GM21529 (cell line): ENCODE data around the gene IKZF2.

Experiments used
- ATAC-seq: cut with Tn5 transposase; IDR thresholded peaks from one replicate; pipeline ENCODE4 v1.9.1; 2021; ENCODE audit not compliant: unreplicated experiment

Gene IKZF2

DNA sequence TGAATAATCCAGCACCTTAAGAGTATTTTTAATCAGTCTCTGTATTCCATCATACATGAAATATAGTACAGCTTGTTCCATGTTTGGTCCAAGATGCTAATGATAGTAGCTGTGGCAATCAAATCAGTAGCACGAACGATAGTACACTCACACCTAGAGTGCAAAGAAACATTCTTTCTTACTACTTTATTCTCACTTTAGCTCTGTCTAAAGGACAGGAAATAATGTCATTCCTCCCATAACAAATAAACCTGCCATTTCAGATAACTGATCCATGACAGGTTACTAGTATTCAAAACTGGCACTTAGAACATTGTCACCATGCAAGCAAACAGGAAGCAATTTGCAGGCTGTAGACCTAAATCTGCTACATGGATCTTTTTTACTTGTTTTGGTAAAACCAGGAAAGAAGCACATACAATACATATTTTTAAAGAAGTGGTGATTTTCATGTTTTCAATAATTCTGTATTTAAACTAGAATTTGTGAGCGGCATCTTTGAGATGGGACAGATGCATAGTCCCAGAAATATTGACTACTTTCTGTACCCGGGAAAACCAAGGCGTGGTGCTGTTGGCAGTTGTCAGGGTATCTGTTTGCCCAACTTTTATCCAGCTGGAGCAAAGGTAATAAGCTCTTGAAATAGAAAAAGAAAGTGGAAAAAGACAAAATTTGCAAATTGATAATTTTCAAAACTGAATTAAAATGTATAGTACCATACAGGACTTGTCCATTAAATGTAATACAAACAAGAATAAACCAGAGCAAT, 49.5 kb downstream of the IKZF2 start:
- no peak for ATAC-seq

DNA sequence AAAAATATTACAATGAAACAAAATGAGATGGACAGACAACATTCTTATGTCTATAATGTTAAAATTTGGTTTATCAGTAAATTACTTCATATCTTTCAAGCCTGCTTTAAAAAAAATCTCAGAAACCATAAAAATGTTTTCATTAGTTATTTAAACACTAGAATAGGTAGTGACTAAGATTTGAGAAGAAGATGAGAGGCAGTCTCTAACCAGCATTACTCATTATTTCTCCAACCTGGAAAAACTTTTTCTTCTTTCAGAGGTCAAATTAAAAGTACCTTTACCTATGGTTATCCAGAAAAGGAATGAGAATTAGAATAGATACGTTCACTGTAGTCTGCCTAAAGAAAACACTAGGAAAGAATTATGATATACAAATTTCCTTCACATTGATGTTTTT, 50.3 kb downstream of the IKZF2 start:
- ATAC-seq, result no peak

DNA sequence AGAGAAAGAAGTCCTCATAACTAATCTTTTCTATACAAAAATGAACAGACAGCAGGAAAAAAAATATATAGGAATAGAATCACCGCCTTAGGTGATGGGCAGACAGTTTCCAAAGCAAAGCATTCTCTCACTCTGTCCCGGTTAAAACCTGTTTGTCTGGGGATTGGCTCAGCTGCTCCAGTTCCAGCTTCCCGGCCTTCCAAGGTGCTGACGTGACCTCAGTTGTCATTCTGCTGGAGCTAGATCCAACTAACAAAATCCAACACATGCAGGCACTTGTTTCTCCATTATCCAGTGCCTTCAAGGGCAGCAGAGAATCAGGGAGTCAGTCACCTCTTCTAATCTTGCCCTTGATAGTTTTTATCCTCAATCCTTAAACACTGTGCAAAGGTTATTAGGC, 52.8 kb downstream of the IKZF2 start:
- no peak for ATAC-seq

DNA sequence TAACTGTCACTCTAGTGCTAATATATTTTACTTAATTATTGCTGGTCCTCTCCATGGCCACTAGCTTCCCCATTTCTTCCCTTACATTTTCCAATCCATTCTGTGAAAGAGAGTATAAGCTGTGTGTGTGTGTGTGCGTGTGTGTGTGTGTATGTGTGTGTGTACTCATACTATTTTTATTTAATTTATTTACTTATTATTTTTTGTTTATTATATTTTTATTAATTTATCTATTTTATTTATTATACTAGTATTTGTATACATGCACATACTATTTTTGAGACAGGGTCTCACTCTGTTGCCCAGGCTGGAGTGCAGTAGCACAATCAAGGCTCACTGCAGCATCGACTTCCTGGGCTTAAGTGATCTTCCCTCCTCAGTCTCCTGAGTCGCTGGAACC, 59.6 kb downstream of the IKZF2 start:
- no peak for ATAC-seq

DNA sequence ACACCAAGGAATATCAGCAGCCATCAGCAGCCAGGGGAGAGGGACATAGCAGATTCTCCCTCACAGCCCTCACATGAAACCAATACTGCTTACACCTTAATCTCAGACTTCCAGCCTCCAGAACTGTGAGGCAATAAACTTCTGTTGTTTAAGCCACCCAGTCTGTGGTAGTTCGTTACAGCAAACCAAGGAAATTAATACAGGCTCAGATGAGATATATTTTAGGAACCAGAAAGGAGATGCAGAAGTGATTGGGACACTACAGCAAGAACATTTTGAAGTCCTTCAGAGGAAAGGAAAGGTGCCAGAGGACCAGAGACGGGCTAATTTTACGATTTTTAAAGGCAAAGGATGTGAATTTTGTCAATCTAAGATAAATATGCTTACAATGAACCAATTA, 60.6 kb downstream of the IKZF2 start:
- ATAC-seq, result no peak

DNA sequence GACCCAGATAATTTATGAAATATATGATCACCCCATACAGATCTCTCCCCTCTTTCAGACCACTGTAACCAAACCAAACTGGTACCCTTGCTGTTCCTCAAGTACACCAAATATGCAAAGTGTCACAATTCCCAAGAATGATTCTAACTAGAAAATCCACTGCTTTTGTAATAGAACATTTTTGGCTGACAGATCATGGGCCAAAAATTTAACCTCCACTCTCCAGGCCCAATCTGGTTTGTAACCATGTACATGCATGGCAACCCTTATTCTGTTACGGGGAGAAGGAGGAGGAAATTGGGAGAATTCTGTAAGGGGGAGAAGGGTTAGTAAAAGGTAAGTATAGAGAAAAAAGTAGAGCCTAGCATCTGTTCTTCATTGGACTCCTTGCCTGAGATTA, 62.0 kb downstream of the IKZF2 start:
- no peak for ATAC-seq

DNA sequence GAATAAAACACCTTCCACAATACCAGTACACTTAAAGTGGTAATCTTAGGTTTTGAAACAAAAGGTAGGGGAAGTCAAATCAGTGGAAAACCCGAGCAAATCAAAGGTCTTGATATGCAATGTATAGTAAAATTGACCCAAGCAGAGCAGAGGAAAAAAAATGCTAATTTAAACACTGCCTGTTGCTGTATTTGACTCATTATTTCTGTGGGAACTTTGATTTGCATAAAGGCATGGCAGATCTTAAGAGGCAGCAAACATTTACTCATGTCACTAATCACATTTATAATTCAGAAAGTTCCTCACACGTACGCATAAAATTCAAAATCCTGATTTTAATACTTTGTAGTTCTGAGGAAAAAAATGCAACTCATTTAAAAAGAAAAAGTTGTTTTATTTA, 64.4 kb downstream of the IKZF2 start:
- peak; percentile 61 for ATAC-seq

DNA sequence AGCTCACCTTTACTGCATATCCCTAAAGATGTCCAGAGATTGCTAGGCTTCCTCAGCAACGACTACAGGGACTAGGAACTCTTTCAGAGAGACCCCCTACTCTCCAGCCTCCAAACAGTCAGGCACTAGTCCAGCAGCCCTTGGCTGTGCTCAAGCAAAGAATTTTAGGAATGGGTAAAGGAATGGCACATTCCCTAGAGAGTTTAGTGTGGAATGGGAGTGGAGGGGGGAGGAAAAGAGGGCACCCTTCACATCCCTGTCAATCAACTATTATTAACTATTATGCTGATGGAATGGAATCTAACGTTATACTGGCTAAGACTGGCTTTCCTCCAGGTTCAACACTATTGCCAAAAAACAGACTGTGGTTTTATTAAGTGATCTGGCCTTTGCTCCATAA, 64.8 kb downstream of the IKZF2 start:
- no peak for ATAC-seq

DNA sequence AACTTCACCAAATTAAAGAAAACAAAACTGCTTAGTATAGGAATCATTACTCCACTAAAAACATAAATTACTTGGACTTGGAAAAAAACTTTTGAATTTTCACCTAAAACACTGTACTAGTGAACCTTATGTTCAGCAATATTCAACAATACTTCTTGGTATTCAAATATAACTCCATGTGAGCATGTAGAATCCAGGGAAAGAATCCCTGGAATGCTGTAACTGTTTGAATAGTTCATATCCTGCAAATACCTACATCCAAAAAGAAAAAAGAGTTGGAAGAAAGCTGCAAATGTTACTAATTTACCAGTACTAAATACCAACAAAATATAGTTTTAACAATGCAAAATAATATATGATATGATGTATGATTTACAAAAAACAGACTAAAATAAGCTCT, 65.4 kb downstream of the IKZF2 start:
- ATAC-seq, result no peak

DNA sequence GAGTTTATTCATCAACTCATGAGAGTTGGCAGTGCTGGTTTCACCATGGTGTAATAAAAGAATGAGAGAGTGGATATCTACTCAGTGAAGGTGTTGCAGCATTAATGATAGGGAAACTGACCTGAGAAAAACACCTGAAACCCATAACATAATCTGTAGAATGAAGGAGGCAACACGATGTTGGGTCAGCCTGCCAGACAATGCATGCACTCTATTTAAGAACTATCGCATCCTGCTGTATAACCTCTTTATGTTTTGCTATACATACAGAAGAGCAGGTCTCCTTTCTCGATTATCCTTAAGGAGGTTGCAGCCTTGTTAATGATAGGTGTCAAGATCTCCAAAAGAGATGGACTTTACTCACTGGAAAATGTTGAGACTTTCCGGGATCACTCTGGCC, 65.9 kb downstream of the IKZF2 start:
- ATAC-seq, result no peak

DNA sequence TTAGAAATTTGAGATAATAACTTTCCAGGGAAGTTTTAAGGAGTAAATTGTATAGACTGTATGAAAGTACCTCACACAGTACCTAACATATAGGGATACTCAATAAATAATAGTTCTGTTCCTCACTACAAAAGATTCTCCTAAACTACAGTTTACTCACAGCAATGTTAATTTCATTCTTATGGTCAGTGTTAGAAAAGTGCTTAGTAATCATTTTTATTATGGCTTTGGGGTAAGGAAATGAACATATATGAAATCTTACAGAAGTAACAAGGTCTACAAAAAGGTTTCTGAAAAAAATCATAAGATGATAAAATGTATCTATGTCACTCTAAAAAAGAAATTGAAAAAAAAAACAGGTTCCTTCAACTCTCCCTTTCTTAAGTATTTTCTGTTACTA, 67.2 kb downstream of the IKZF2 start:
- ATAC-seq, result no peak

DNA sequence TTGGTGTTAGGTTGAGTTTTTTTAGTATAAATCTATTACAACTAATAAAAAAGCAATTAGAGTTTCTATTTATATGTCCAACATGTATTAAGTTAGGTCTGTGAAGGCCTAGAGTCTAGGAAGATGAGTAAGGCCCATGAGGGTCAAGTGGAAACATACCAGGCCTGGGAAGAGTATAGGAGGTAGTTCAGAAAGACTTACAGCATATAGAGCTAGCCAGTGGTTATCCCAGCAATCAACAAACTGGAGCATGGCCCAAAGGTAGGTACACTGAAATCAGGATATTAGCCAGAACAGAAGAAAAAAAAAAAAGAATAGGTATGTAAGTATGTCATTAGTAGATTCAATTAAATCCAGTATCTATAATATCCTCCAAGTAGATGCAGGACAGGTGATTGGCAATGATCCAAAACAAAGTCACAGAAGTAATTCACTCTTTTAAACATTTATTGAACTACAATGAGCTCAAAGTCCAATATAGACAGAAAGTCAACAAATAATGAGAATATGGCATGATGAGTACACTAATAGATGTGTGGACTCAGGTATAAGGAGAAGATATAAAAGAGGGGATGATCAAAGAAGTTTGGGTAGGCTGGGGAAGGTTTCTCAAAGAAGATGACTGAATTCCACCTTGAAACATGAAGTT, 70.3 kb downstream of the IKZF2 start:
- ATAC-seq, result no peak

DNA sequence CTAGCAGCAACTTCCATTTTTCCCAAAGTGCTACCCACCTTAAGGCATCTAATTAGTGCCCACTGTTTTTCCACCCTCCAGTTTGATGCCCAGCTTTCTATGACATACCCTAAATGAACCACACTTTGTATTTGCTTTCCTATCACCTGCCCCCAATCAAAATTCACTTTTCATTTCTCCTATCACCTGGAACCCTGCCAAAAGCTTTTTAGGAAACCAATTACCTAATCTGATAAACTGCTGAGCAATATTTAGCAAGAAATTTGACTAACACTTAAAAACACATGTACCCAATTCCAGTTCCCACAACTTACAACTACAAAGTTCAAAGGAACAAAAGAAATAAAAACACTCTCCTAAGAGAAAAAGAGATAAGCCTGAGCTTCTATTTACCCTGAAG, 71.7 kb downstream of the IKZF2 start:
- ATAC-seq, result no peak

DNA sequence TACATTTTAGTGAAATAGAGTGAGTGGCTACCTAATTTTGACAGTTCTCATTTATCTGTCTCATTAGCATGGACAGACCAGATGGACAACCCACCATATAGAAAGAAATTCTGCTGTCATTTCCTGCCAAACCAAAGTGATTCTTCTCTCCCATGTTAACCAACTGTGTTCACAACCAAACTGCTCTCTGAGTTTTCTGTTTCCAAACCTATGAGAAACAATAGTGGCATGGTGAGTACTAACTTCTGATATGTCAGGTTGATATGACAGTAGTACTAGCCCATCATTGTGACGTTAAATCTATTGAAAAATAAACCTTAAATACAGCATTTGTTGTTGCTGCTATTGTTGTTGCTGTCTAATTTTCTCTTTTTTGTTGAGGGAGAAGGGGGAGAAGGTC, 72.7 kb downstream of the IKZF2 start:
- ATAC-seq, result no peak

DNA sequence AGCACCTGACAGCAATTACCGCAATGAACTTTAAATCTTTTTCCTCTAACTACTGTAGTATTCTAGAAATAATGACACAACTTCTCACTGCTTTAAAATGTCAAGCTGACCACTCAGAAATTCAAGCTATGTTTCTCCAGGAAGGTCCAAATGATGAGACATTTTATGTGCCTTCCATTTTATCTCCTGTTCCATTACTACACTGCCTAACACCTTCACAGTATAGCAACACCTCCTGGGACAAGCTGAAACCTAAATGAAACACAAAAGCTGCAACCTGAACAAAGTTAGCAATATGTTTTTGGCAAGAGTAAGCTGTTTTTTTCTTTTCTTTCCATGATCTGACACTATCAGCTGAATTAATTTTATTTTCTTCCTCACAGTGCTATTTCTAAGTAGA, 81.9 kb downstream of the IKZF2 start:
- ATAC-seq, result no peak

DNA sequence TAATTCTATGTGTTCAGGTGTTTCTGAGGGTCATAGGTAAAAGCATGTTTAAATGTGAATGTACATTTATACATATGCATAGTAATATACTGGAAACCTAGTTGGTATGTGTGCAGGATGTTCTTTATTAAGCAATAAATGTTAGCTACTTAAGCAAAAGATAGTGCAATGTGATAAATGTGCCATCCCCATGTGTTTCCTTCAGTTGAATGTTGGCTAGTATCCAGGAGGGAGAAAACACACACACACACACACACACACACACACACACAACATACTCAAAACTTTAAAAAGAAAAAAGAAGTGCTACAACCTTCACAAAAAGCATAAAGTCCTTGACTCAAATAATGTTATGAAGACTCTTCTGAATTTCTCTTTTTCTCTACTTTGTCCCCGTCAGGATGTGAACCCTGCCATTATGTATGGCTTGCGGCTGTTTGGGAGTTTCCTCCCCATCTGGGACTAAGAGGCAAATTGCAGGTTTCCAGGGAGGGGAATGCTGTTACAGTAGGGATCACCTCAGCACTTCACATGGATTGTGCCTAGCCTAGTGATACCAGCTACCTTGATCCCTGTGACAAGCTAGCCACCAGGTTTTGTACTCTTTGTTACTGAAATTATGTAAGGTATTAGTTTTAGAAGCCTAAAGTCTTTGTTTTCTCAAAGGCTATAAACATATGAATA, 82.6 kb downstream of the IKZF2 start:
- no peak for ATAC-seq

DNA sequence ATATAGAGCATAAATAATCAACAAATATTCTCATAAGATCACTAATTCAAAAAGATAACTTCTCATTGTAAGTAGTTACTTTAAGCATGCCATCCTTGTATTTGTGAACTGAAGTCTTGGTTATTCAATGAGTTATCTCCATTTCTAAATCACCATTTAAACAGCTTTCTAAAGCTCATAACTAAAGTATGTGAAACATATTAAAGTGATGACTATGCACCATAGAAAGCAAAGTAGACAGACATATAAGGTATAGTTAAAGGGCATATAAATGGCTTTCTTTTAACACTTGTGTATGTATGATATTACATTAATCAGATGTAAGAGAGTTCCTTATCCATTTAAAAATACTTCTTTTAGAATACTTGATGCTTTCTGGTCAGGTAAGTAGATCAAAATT, 83.5 kb downstream of the IKZF2 start:
- ATAC-seq, result no peak

DNA sequence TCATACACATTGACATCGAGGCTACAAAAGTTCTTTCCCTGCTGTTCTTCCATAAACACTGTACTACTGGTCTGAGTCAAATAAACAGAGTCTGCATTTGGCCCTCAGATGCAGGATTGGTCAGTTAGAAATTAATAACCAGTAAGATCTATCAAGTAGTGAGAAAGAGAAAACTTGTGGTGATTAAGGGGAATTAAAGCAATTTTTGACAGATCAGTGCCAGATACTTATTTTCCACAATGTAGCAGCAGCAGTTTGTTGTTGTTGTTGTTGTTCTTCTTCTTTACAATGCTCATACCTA, 85.0 kb downstream of the IKZF2 start:
- ATAC-seq, result no peak

DNA sequence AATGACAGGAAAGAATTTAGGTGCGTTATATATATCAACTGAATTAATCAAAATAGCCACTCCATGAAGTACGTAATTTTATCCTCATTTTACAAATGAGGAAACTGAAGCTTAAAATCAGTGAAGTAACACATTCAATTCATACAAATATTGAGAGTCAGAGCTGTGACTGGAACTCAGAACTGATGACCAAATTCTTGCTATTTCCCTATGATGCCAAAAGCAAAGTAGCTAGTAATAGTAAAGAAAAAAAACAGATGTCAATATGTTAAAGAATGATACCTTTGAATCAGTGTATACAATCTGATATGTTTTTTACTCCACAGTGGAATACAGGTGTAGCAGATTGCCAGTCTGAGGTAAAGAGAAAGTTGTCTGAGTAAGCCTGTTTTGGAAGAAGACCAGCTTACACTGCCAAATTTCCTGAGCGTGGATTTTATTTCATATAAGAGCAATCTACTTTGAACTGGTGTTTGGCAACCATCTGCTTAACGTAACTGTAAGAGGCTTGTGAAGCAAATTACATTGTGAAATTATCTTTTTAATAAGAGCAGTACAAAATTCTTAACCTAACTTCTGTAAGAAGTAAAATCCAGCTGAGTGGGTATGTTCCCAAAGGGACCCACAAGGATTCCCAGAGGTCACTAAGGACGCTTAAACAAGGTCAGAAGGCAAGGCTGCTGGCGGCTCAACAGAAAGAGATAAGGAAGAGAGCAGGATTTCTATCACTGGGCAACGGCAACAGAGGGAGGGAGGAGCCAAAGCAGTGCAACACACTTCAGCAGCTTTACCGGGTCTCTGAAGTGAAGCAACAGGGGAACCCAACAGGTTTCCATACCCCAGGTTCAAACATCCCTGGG, 85.6 kb downstream of the IKZF2 start:
- no peak for ATAC-seq

DNA sequence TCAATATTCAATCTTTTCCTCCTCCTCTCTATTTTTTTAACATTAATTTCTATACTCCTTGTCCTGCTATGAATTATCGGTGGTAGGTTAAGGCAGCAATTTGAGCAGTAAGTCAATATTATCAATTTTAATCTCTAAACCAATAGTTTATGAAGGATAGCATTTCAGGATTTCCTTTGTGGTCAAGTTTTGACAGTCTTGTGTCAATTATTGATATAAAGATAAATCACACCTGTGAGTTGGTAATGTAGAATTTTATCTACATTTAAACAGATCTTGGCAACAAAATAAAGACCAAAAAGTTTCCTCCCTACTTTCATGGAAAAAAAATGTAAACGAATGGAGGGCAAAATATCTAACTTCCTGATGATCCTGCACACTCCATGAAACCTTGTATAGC, 87.3 kb downstream of the IKZF2 start:
- ATAC-seq, result no peak

DNA sequence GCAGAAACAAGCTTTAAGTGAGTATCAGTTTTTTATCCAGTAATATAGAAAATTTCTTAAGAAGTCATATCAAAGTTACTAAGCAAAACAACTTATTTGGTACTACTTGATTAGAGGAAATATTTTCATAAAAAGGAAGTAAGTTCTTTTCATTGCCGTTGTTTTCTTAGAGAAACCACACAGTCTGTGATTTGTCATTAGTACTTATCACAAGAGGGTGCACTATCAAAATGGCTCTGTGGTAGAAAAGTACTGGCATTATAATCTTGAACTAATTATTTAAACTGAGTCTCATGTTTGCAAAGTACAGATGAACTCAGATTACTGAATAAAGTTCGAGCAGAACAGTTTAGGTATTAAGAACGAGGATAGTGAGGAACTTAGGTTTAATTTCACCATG, 93.4 kb downstream of the IKZF2 start:
- no peak for ATAC-seq

DNA sequence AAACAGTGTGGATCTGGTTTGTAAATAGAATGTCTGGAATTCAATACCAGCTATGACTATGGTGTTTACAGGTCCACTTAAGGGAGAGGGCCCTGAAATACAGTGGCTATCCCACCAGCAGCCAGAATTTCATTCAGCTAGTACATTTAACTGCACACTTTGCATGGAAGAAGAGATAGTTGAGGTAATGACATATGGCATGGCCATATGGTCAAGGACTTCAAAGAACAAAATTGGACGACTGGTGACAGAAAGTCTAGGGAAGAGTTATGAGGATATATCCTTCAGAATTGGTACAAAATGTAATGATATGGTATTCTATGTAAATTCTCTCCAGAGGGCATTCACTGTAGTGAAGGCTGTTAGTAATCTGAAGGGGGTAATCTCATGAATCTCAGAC, 105.0 kb downstream of the IKZF2 start:
- ATAC-seq, result no peak
